Activated T-cell treated with anti-CD3 and anti-CD28 coated beads for 4 hours (primary cell): ENCODE results near the gene PPCDC.
A peak's percentile ranks its signal among the peaks of the same experiment; 100 is the strongest.

Experiments
- DNase-seq: peaks from one replicate; pipeline ENCODE4 v3.0.0-alpha.2; 2020

Gene PPCDC

GRCh38 chr15:75023181-75023871 is at the start of gene PPCDC:
PPCDC (plus strand) TSS chr15:75023590; CDS start chr15:75028319, 4,729 bp downstream.
- peak; percentile 87 for DNase-seq

- no peak for DNase-seq
Measured at GRCh38 chr15:74976159-74976558, 47.2 kb upstream of the PPCDC start.

GRCh38 chr15:74977599-74977998 is 45.8 kb upstream of the PPCDC start:
- DNase-seq: no peak

- no peak for DNase-seq
Measured at GRCh38 chr15:74978077-74978476, 45.3 kb upstream of the PPCDC start.

GRCh38 chr15:74978503-74978902 is 44.9 kb upstream of the PPCDC start:
- peak; percentile 25 for DNase-seq

- DNase-seq: no peak
Measured at GRCh38 chr15:74982183-74982582, 41.2 kb upstream of the PPCDC start.

GRCh38 chr15:74983725-74984231 is 39.6 kb upstream of the PPCDC start:
- DNase-seq: no peak

GRCh38 chr15:74988007-74988800 is 35.2 kb upstream of the PPCDC start:
- no peak for DNase-seq

- no peak for DNase-seq
Measured at GRCh38 chr15:74989527-74989926, 33.9 kb upstream of the PPCDC start.

- DNase-seq: no peak
Measured at GRCh38 chr15:74992619-74993018, 30.8 kb upstream of the PPCDC start.

- DNase-seq: no peak
Measured at GRCh38 chr15:74994236-74994635, 29.2 kb upstream of the PPCDC start.

- no peak for DNase-seq
Measured at GRCh38 chr15:74994685-74995084, 28.7 kb upstream of the PPCDC start.

GRCh38 chr15:74995182-74995778 is 28.1 kb upstream of the PPCDC start, which contains the start of gene SCAMP5:
SCAMP5 (plus strand) TSS chr15:74995563; CDS start chr15:75011840, 16,277 bp downstream.
- DNase-seq: peak; percentile 82

GRCh38 chr15:74995779-74996765 is 27.3 kb upstream of the PPCDC start:
- DNase-seq: no peak

GRCh38 chr15:74997141-74997540 is 26.2 kb upstream of the PPCDC start:
- DNase-seq: no peak

- DNase-seq: no peak
Measured at GRCh38 chr15:74997543-74997942, 25.8 kb upstream of the PPCDC start.

GRCh38 chr15:75001310-75001709 is 22.1 kb upstream of the PPCDC start:
- no peak for DNase-seq

GRCh38 chr15:75002398-75002797 is 21.0 kb upstream of the PPCDC start:
- DNase-seq: no peak

GRCh38 chr15:75007216-75007615 is 16.2 kb upstream of the PPCDC start:
- no peak for DNase-seq

GRCh38 chr15:75008221-75008625 is 15.2 kb upstream of the PPCDC start:
- no peak for DNase-seq

- DNase-seq: no peak
Measured at GRCh38 chr15:75008629-75009326, 14.6 kb upstream of the PPCDC start.

GRCh38 chr15:75016431-75016830 is 7.0 kb upstream of the PPCDC start:
- no peak for DNase-seq
